HepG2 (cell line): Measurements from ENCODE around the gene FALEC. TPM values are rescaled to one million over a fixed set of nuclear protein-coding genes. Genes with fewer than 3 reads are reported as not detected.
A peak's percentile ranks its signal among the peaks of the same experiment; 100 is the strongest.

Experiments used
- HMG20B ChIP-seq: conservative IDR thresholded peaks from 2 replicates; pipeline ENCODE4 v1.6.1; 2016; ENCODE audit warnings: missing genetic modification reagents, missing compliant biosample characterization
- HOXA9 ChIP-seq: sonication (generic); formaldehyde crosslinking; IDR thresholded peaks from 2 replicates; pipeline ENCODE4 v1.8.1; 2022; ENCODE audit warnings: missing genetic modification reagents, mild to moderate bottlenecking, moderate library complexity, borderline replicate concordance
- JDP2 ChIP-seq: sonication (generic); formaldehyde crosslinking; IDR thresholded peaks from 2 replicates; pipeline ENCODE4 v1.8.1; 2022; ENCODE audit warnings: missing genetic modification reagents, borderline replicate concordance
- KAT2B ChIP-seq: fragments of 150-350 bp; IDR thresholded peaks from 2 replicates; pipeline ENCODE4 v1.6.1; 2014; ENCODE audit warnings: low read depth, low read length, borderline replicate concordance
- KDM1A ChIP-seq: IDR thresholded peaks from 2 replicates; pipeline ENCODE4 v1.6.1; 2016; ENCODE audit warnings: missing compliant biosample characterization
- NFKB2 ChIP-seq: sonication (generic); formaldehyde crosslinking; IDR thresholded peaks from 2 replicates; pipeline ENCODE4 v1.4.0; 2020; ENCODE audit warnings: missing genetic modification reagents, borderline replicate concordance
- SCMH1 ChIP-seq: sonication (generic); formaldehyde crosslinking; IDR thresholded peaks from 2 replicates; pipeline ENCODE4 v1.9.0; 2021; ENCODE audit warnings: missing genetic modification reagents, mild to moderate bottlenecking, borderline replicate concordance
- SIX1 ChIP-seq: sonication (generic); formaldehyde crosslinking; IDR thresholded peaks from 2 replicates; pipeline ENCODE4 v1.4.0; 2020; ENCODE audit warnings: missing genetic modification reagents, borderline replicate concordance
- SIX4 ChIP-seq: sonication (generic); formaldehyde crosslinking; IDR thresholded peaks from 2 replicates; pipeline ENCODE4 v1.4.0; 2020; ENCODE audit warnings: missing genetic modification reagents
- SMAD1 ChIP-seq: sonication (generic); formaldehyde crosslinking; IDR thresholded peaks from 2 replicates; pipeline ENCODE4 v1.4.0; 2020; ENCODE audit warnings: missing genetic modification reagents, low read depth, mild to moderate bottlenecking, borderline replicate concordance
- TBX3 ChIP-seq: fragments of 450-650 bp; IDR thresholded peaks from 2 replicates; pipeline ENCODE4 v1.6.1; 2017; ENCODE audit warnings: antibody characterized with exemption, mild to moderate bottlenecking, inconsistent platforms, borderline replicate concordance
- ZBTB42 ChIP-seq: sonication (generic); formaldehyde crosslinking; IDR thresholded peaks from 2 replicates; pipeline ENCODE4 v1.5.0; 2020; ENCODE audit warnings: mild to moderate bottlenecking, missing genetic modification reagents
- ZKSCAN1 ChIP-seq: fragments of 150-350 bp; IDR thresholded peaks from 2 replicates; pipeline ENCODE4 v1.6.1; 2014; ENCODE audit warnings: low read length
- ZNF337 ChIP-seq: sonication (generic); formaldehyde crosslinking; IDR thresholded peaks from 2 replicates; pipeline ENCODE4 v1.5.1; 2020; ENCODE audit warnings: missing genetic modification reagents, low read depth, mild to moderate bottlenecking, borderline replicate concordance
- ZNF678 ChIP-seq: sonication (generic); formaldehyde crosslinking; IDR thresholded peaks from 2 replicates; pipeline ENCODE4 v1.4.0; 2020; ENCODE audit warnings: mild to moderate bottlenecking, missing genetic modification reagents
- ZNF737 ChIP-seq: sonication (generic); formaldehyde crosslinking; IDR thresholded peaks from 2 replicates; pipeline ENCODE4 v1.5.0; 2020; ENCODE audit warnings: missing genetic modification reagents, mild to moderate bottlenecking, borderline replicate concordance
- ZNF747 ChIP-seq: sonication (generic); formaldehyde crosslinking; IDR thresholded peaks from 2 replicates; pipeline ENCODE4 v1.8.1; 2023; ENCODE audit warnings: missing genetic modification reagents, mild to moderate bottlenecking, borderline replicate concordance
- ZNF761 ChIP-seq: sonication (generic); formaldehyde crosslinking; conservative IDR thresholded peaks from 2 replicates; pipeline ENCODE4 v1.4.0; 2020; ENCODE audit warnings: mild to moderate bottlenecking, missing genetic modification reagents
- polyA plus RNA-seq, 8 experiments: library from polyadenylated mRNA; depleted of rRNA in 3 of 8; stranded (reverse) in 7 of 8; unstranded in 1 of 8; fragments of >200 nt; fragmentation: Illumina TruSeq in 4 of 8; extraction: Trizol in 4 of 8; gene quantifications; 2 replicates each; pipeline versions ENCODE4 v1.2.1 to v1.2.3, GENCODE V29; 2011 to 2016; ENCODE audit warnings: low read depth in 4 of 8, missing spikeins in 1 of 8, mixed read lengths in 1 of 8; ENCODE audit not compliant: insufficient read depth in 1 of 8
- total RNA-seq, 5 experiments: library from RNA; depleted of rRNA; stranded (reverse); fragments of >200 nt; fragmentation: Illumina TruSeq; extraction: Trizol; gene quantifications; 2 replicates each; pipeline ENCODE4 v1.2.3, GENCODE V29; 2016; ENCODE audit warnings: low read depth in 1 of 5
- TF ChIP-seq, protein P1 (sequence below): sonication (generic); formaldehyde crosslinking; IDR thresholded peaks from 2 replicates; pipeline ENCODE4 v1.4.0; 2020; ENCODE audit warnings: mild to moderate bottlenecking, missing genetic modification reagents
- TF ChIP-seq, protein P2 (sequence below): conservative IDR thresholded peaks from 2 replicates; pipeline ENCODE4 v1.6.1; 2018; ENCODE audit warnings: missing genetic modification reagents
- TF ChIP-seq, protein P3 (sequence below): IDR thresholded peaks from 2 replicates; pipeline ENCODE4 v1.6.1; 2016; ENCODE audit warnings: low read depth, borderline replicate concordance
- TF ChIP-seq, protein P4 (sequence below): sonication (generic); formaldehyde crosslinking; IDR thresholded peaks from 2 replicates; pipeline ENCODE4 v1.5.0; 2020; ENCODE audit warnings: mild to moderate bottlenecking, missing genetic modification reagents

FALEC gene
- total and polyA plus RNA-seq, 2 of the 13 experiments (the other 11 are each of a cell fraction or from before 2014, with no cell fraction given): 0.33 to 0.71 TPM

DNA sequence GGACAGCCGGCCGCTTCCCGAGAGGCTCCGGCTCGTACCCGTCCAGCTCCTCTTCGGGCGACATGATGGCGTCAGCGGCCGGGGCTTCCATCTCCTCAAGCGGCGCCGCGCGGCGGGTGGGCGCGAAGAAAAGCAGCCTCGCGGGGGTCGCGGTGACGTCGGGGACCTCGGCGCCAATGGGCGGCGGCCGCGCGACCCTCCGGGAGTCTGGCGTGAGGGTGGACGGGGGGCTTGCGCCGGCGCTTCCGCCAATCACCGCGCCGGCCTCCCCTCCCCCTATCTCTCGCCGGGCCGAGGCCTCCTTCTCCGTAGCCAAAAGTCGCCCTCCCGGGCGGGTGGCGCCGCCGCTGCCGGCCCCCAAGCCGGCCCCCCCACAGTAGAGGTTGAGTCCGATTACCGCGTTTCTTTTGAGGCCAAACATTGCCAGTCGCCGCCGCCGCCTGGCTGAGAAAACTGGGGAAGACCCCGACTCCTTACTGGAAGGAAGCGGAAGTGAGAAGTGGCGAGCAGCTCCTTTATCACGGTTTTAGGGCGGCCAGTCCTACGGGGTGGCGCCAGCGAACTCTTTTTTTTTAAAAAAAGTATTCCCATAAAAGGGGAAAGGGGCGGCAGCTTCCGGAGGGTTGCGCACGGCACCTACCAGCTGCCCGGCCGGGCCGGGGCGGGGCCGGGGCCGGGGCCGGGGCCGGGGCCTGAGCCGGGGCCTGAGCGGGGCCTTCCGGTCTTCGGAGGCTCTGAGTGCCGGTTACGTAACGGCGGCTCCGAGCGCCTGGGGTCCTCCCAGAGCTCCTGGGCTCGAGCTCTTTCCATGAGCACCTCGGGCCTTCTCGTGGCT, 63.8 kb downstream of the FALEC start, which contains the start of gene MCL1 (continued):
- TF ChIP-seq, protein P1, sequence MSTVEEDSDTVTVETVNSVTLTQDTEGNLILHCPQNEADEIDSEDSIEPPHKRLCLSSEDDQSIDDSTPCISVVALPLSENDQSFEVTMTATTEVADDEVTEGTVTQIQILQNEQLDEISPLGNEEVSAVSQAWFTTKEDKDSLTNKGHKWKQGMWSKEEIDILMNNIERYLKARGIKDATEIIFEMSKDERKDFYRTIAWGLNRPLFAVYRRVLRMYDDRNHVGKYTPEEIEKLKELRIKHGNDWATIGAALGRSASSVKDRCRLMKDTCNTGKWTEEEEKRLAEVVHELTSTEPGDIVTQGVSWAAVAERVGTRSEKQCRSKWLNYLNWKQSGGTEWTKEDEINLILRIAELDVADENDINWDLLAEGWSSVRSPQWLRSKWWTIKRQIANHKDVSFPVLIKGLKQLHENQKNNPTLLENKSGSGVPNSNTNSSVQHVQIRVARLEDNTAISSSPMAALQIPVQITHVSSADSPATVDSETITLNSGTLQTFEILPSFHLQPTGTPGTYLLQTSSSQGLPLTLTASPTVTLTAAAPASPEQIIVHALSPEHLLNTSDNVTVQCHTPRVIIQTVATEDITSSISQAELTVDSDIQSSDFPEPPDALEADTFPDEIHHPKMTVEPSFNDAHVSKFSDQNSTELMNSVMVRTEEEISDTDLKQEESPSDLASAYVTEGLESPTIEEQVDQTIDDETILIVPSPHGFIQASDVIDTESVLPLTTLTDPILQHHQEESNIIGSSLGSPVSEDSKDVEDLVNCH (CRISPR knock-in tag): no peak
- no peak; the same call in 1 of the 2 replicates for TF ChIP-seq ZBTB42 (CRISPR knock-in tag)
- TF ChIP-seq, protein P2, sequence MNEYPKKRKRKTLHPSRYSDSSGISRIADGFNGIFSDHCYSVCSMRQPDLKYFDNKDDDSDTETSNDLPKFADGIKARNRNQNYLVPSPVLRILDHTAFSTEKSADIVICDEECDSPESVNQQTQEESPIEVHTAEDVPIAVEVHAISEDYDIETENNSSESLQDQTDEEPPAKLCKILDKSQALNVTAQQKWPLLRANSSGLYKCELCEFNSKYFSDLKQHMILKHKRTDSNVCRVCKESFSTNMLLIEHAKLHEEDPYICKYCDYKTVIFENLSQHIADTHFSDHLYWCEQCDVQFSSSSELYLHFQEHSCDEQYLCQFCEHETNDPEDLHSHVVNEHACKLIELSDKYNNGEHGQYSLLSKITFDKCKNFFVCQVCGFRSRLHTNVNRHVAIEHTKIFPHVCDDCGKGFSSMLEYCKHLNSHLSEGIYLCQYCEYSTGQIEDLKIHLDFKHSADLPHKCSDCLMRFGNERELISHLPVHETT (CRISPR knock-in tag): 0 out of 2 replicates have a peak, but pooled peaks have one; percentile 42
- 0 out of 2 replicates have a peak, but pooled peaks have one; percentile 49 for TF ChIP-seq HOXA9
- TF ChIP-seq ZNF337 (CRISPR knock-in tag): no peak
- TF ChIP-seq SCMH1: no peak
- TF ChIP-seq, protein P3, sequence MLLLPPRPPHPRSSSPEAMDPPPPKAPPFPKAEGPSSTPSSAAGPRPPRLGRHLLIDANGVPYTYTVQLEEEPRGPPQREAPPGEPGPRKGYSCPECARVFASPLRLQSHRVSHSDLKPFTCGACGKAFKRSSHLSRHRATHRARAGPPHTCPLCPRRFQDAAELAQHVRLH (CRISPR knock-in tag): peak; percentile 63; the same call in 1 of the 2 replicates
- TF ChIP-seq ZKSCAN1: 0 out of 2 replicates have a peak, but pooled peaks have one; percentile 12
- TF ChIP-seq SMAD1: no peak
- TF ChIP-seq SIX1 (CRISPR knock-in tag): no peak
- TF ChIP-seq ZNF737 (CRISPR knock-in tag): no peak
- TF ChIP-seq ZNF761 (CRISPR knock-in tag): no peak
- TF ChIP-seq KAT2B: no peak
- TF ChIP-seq, protein P4, sequence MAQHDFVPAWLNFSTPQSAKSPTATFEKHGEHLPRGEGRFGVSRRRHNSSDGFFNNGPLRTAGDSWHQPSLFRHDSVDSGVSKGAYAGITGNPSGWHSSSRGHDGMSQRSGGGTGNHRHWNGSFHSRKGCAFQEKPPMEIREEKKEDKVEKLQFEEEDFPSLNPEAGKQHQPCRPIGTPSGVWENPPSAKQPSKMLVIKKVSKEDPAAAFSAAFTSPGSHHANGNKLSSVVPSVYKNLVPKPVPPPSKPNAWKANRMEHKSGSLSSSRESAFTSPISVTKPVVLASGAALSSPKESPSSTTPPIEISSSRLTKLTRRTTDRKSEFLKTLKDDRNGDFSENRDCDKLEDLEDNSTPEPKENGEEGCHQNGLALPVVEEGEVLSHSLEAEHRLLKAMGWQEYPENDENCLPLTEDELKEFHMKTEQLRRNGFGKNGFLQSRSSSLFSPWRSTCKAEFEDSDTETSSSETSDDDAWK (CRISPR knock-in tag): no peak
- 0 out of 2 replicates have a peak, but pooled peaks have one; percentile 14 for TF ChIP-seq HMG20B (CRISPR knock-in tag)
- no peak for TF ChIP-seq KDM1A (CRISPR knock-in tag)
- TF ChIP-seq ZNF747 (CRISPR knock-in tag): no peak; the same call in 1 of the 2 replicates
- TF ChIP-seq TBX3: 0 out of 2 replicates have a peak, but pooled peaks have one; percentile 11
- no peak for TF ChIP-seq SIX4 (CRISPR knock-in tag)
- TF ChIP-seq ZNF678: 0 out of 2 replicates have a peak, but pooled peaks have one; percentile 21
- no peak; the same call in 1 of the 2 replicates for TF ChIP-seq JDP2
- peak; percentile 58; the same call in 1 of the 2 replicates for TF ChIP-seq NFKB2 (CRISPR knock-in tag)
